Stimulated activated CD8-positive, alpha-beta memory T cell treated with anti-CD3 and anti-CD28 coated beads, Interleukin-7, amount 100 ng/mL, for 4 hours (primary cell): ENCODE measurements around the gene CXCL1.

Experiments
- DNase-seq, 2 donors: peaks; one replicate each; pipeline ENCODE4 v3.0.0-alpha.2; 2020; ENCODE audit warnings: low read depth in 2 of 2

CXCL1 gene

DNA sequence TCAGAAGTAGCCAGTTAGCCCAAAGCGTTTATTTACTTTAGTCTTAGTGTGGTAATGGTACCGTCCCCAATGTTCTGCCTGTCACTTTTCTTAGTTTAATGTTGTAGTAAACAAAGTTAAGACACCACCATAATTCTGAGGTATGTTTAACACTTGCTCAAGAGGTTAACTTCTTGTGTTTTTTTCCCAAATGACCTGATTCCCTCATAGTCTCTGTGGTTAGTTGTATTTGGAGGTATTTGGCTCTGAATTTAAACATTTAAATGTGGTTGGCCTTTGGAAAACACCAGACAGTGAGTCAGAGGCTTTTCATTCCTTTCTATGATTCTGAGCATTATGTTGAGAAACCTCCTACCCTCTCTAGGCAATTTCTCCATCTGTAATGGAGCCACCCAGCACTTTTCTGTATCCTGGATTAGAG lies 47.9 kb downstream of the CXCL1 start:
- DNase-seq: no peak

DNA sequence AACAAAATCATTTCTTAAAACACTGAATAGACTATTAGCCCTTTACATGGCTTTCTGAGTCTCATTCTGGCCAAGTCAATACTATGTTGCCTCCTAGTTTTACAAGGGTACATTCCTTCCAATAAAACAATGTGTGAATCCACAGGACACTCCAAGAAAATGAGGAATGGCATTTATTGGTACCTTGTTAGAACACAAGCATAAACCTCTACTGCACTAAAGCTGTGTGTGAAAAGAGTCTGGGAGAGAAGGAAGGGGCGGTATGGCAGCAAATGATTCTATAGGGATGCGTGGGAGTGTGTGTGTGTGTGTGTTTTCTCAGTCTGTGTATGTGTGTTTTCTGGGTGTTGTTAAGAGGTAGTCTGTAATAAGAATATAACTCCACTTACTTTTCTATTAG lies 48.9 kb downstream of the CXCL1 start:
- DNase-seq: no peak

DNA sequence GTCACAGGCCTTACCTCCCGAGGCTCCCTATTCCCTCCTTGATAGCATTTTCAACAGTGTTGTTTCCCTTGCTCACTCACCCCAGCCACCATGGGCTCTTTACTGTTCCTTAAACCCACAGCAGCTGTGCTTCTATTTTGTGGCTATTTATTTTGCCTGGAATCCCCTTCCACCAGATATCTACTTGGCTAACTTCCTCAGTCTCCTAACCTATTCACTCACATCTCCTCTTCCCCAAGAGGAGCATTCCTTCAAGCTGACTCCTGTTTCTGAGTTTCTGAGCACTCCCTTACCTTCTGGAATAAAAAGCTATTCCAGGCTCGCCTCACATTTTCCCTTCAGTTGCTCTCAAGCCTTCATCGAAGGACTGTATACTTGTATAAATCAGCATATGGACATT lies 50.5 kb downstream of the CXCL1 start:
- DNase-seq: no peak
